Tibial artery (tissue), 4 donors: Measurements from ENCODE around the gene BACH2.

ENCODE experiments used
- DNase-seq, 2 donors: peaks; one replicate each; pipeline ENCODE4 v3.0.0-alpha.2; 2019
- H3K27ac ChIP-seq, 2 donors: fragments of 200-600 bp; sonication (generic) in 1 of 2; 1 replicate in 1 of 2; 2 replicates in 1 of 2; pipeline ENCODE4 v1.5.1; 2018 to 2019; ENCODE audit warnings: mild to moderate bottlenecking in 1 of 2
- H3K27me3 ChIP-seq, 2 donors: fragments of 200-600 bp; sonication (generic) in 1 of 2; one replicate each; pipeline versions ENCODE4 v1.5.1 to v1.6.0; 2016 to 2019
- H3K36me3 ChIP-seq, 3 donors: fragments of 200-600 bp; sonication (generic) in 2 of 3; one replicate each; pipeline ENCODE4 v1.5.1; 2016 to 2019; ENCODE audit warnings: mild to moderate bottlenecking in 2 of 3
- H3K4me1 ChIP-seq, 4 donors: fragments of 200-600 bp; sonication (generic) in 2 of 4; 1 replicate in 3 of 4; 2 replicates in 1 of 4; pipeline ENCODE4 v1.5.1; 2016 to 2019
- H3K4me3 ChIP-seq, 2 donors: fragments of 200-600 bp; sonication (generic) in 1 of 2; 1 replicate in 1 of 2; 2 replicates in 1 of 2; pipeline ENCODE4 v1.5.1; 2018 to 2019; ENCODE audit warnings: mild to moderate bottlenecking in 2 of 2
- H3K9me3 ChIP-seq, 3 donors: fragments of 200-600 bp; sonication (generic) in 1 of 3; one replicate each; pipeline ENCODE4 v1.5.1; 2016 to 2019
- intact Hi-C: fragments of 100-400 bp; cut with DNase I; formaldehyde crosslinking; loops from one replicate; pipeline ENCODE4 v1.15.0; 2023; ENCODE audit warnings: low total_unique reads
- TF ChIP-seq, protein P1 (sequence below), 2 experiments: fragments of 200-600 bp in 1 of 2; fragments of 450-650 bp in 1 of 2; IDR thresholded peaks; one replicate each; pipeline ENCODE4 v1.5.1; 2017 to 2019; ENCODE audit warnings: antibody characterized with exemption in 2 of 2, mild to moderate bottlenecking in 1 of 2, moderate library complexity in 1 of 2

BACH2 gene

DNA sequence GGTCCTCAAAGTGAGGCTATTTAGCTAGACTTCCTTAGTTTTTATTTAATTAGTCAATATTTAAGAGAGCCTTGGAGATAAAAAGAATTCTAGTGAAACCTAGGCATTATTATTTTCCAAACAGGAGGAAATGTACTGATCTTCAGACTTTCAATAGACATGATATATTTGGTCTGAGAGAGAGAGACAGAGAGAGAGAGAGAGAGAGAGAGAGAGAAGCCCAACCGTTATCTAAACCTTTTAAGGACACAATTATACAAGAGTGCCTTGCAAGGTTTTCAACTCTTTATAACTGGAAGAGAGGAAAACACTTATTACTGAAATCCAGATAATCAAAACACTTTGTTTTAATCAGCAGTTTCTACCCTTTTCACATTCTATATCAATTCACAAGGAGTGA is 64.8 kb downstream of the BACH2 start:
- no peaks in the 10 kb centered on the region for H3K9me3 ChIP-seq
- H3K4me3 ChIP-seq: no peak overlapping the region
- no peaks in the 10 kb centered on the region for H3K27me3 ChIP-seq
- intact Hi-C loops: no loop called here
- no peaks in the 10 kb centered on the region for H3K4me1 ChIP-seq
- TF ChIP-seq, protein P1, sequence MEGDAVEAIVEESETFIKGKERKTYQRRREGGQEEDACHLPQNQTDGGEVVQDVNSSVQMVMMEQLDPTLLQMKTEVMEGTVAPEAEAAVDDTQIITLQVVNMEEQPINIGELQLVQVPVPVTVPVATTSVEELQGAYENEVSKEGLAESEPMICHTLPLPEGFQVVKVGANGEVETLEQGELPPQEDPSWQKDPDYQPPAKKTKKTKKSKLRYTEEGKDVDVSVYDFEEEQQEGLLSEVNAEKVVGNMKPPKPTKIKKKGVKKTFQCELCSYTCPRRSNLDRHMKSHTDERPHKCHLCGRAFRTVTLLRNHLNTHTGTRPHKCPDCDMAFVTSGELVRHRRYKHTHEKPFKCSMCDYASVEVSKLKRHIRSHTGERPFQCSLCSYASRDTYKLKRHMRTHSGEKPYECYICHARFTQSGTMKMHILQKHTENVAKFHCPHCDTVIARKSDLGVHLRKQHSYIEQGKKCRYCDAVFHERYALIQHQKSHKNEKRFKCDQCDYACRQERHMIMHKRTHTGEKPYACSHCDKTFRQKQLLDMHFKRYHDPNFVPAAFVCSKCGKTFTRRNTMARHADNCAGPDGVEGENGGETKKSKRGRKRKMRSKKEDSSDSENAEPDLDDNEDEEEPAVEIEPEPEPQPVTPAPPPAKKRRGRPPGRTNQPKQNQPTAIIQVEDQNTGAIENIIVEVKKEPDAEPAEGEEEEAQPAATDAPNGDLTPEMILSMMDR (IDR thresholded peaks at IDR 0.05): no peak
- no peaks in the 10 kb centered on the region for H3K36me3 ChIP-seq
- no peak for DNase-seq
- no peak overlapping the region for H3K27ac ChIP-seq

DNA sequence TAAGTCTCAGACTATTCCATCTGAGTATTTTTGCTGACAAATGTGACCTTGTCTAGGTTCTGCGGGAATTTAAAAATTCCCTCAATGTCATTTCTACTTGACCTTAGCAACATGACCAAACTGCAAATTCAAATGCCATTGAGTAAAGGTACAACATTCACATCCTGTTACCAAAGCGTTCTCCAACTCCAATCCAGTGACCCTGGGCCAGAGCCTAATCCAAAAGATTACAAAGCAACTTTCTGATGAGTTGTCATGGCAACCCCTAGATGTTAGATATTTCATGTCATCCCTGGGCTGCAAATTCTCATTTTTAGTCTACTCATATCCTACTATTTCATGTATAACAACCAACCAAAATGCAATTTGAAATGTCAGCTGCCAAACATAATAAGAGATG is 65.3 kb downstream of the BACH2 start:
- TF ChIP-seq, protein P1 (IDR thresholded peaks at IDR 0.05): no peak
- H3K4me3 ChIP-seq: no peak overlapping the region
- H3K9me3 ChIP-seq: no peaks in the 10 kb centered on the region
- H3K4me1 ChIP-seq: no peaks in the 10 kb centered on the region
- H3K27ac ChIP-seq: no peak overlapping the region
- no peaks in the 10 kb centered on the region for H3K27me3 ChIP-seq
- DNase-seq: no peak
- H3K36me3 ChIP-seq: no peaks in the 10 kb centered on the region
- intact Hi-C loops: no loop called here

DNA sequence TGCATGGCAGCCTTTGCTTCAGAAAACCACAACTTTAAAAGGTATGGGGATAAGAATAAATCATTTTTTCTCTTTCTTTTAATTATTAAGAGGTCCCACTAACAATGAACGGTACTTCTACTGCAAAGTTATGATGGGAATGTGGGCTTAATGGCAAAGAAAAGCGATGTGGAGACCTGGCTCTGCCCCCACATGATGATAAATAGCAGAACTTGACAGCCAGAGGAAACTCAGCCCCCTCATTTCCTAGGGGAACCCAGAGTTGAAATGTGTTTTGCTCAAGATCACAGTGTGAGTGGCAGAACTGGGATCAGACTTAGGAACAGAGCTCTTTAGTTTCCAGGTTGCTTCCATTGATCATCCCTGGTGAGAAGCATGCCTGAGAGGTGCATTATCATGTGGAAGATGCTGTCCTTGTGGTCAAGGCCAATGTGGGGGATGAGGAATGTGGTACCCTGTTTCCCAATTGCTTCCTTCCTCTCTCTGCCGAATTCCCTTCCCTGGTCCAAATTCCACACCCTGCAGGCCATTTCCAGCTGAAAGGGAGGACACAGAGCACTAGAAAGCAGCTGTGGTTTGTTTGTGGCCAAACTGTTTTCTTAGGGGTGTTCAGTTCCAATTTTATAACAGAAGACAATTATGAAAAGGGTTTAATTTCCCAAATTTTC is 66.0 kb downstream of the BACH2 start:
- TF ChIP-seq, protein P1 (IDR thresholded peaks at IDR 0.05): no peak
- no peaks in the 10 kb centered on the region for H3K9me3 ChIP-seq
- intact Hi-C loops: no loop called here
- no peak overlapping the region for H3K27ac ChIP-seq
- no peaks in the 10 kb centered on the region for H3K36me3 ChIP-seq
- no peaks in the 10 kb centered on the region for H3K27me3 ChIP-seq
- DNase-seq: no peak
- no peaks in the 10 kb centered on the region for H3K4me1 ChIP-seq
- no peak overlapping the region for H3K4me3 ChIP-seq

DNA sequence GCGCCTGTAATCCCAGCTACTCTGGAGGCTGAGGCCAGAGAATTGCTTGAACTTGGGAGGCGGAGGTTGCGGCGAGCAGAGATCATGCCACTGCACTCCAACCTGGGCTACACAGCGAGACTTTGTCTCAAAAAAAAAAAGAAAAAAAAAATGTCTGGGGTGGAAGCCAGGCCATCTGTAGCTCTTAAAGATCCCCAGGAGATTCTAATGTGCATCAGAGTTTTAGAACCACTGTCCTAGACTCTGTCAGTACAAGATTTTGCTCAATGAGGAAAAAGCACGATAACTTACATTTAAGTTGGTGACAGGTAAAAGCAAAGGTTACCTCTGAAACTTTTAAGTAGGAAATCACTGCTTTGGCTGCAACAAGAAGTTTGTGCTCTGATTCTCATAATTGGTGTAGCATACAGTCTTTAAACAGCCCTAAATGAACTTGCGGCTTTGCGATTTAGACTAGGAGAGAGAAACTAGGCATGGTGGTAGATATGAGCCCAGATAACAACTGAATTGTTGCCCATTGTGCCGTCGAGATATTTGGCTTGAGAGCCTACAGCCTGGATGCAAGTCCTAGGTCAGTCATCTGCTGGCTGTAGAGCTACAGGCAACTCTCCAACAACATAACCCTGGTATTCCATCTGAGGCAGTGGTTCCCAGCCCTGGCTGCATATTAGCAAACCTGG is 67.2 kb downstream of the BACH2 start:
- Histone ChIP-seq H3K4me3 (no peak overlapping the region), H3K4me1 (no peaks in the 10 kb centered on the region), H3K27ac (no peak overlapping the region), H3K27me3 (no peaks in the 10 kb centered on the region), H3K36me3 (no peaks in the 10 kb centered on the region), H3K9me3 (no peaks in the 10 kb centered on the region)
- TF ChIP-seq, protein P1 (IDR thresholded peaks at IDR 0.05): no peak
- intact Hi-C loops: loop anchor here (10.0 kb wide), 1 partner anchor 65 kb away; the partner anchor contains the start of gene BACH2
- DNase-seq: no peak

DNA sequence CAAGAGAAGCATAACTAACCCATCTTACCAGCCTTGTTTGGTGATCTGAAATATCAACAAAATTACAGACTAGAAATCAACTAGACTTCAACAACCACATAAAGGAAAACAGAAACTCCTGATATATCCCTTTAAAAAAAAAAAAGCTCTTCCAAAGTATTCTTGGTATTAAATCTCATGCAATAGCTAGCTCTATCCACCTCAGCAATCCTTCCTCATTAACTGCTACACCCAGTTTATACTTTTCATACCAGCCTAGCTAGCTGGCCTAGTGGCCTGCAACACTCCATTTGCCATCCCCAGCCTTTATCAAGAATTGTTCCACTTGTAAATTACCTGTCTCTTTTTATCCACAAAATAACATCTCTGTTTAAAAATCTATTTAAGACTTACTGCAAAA is 69.0 kb downstream of the BACH2 start:
- H3K27ac ChIP-seq: no peak overlapping the region
- TF ChIP-seq, protein P1 (IDR thresholded peaks at IDR 0.05): no peak
- no peak overlapping the region for H3K4me3 ChIP-seq
- H3K9me3 ChIP-seq: peaks cover 0 to 4% (median 0%) of the 10 kb centered on the region in 3 donors
- H3K27me3 ChIP-seq: no peaks in the 10 kb centered on the region
- no peak for DNase-seq
- no peaks in the 10 kb centered on the region for H3K36me3 ChIP-seq
- H3K4me1 ChIP-seq: no peaks in the 10 kb centered on the region
- intact Hi-C loops: loop anchor here (10.0 kb wide), 1 partner anchor 67 kb away; the partner anchor contains the start of gene BACH2
